LNCAP (cell line): Measurements from ENCODE around the gene ARAP2.

ENCODE experiments used
- TF ChIP-seq, protein P1 (sequence below): fragments of 450-650 bp; IDR thresholded peaks from 2 replicates; pipeline ENCODE4 v1.5.1; 2017; ENCODE audit warnings: mild to moderate bottlenecking

The ARAP2 gene

GRCh38 chr4:36138220-36138619 is 106.1 kb downstream of the ARAP2 start:
- TF ChIP-seq, protein P1, sequence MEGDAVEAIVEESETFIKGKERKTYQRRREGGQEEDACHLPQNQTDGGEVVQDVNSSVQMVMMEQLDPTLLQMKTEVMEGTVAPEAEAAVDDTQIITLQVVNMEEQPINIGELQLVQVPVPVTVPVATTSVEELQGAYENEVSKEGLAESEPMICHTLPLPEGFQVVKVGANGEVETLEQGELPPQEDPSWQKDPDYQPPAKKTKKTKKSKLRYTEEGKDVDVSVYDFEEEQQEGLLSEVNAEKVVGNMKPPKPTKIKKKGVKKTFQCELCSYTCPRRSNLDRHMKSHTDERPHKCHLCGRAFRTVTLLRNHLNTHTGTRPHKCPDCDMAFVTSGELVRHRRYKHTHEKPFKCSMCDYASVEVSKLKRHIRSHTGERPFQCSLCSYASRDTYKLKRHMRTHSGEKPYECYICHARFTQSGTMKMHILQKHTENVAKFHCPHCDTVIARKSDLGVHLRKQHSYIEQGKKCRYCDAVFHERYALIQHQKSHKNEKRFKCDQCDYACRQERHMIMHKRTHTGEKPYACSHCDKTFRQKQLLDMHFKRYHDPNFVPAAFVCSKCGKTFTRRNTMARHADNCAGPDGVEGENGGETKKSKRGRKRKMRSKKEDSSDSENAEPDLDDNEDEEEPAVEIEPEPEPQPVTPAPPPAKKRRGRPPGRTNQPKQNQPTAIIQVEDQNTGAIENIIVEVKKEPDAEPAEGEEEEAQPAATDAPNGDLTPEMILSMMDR, result no peak

DNA sequence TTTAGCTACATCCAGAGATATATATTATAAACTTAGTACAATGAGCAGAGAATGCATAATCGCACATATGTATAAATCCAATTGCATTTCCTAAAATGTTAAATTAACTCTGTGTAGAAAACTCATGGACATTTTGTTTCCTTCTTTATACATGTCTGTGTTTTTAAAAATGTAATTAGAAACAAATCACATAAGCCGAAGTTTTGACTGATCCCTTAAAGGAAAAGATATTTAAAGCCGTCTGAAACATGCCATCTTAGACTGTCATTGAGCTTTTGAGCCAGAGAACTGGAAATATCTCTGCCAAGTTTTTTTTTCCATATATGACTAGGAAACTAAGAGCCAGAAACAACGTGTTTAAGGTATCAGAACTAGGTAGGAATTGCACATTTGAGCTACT is 107.0 kb downstream of the ARAP2 start:
- TF ChIP-seq, protein P1, result no peak

- TF ChIP-seq, protein P1, result no peak
Measured at GRCh38 chr4:36133658-36134057, 110.7 kb downstream of the ARAP2 start.

- TF ChIP-seq, protein P1, result no peak
Measured at GRCh38 chr4:36133086-36133485, 111.2 kb downstream of the ARAP2 start.

DNA sequence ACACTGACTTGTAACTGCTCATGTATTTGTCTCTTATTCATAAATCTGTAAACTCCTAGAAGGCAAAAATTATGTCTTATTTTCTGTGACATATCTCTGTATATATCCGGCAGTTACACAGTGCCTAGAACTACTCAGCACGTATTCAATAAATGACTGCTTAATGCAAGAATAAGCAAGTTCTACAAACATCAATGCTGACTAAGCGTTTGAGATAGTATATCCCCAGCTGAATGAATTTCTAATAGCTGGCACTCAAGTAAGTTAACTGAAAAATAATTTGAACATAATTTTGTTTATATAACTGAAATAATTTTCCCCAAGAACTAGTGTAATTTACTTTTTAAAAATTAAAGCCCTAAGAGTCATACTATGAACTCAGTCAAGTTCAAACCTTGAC is 113.7 kb downstream of the ARAP2 start:
- TF ChIP-seq, protein P1, result no peak

GRCh38 chr4:36128689-36129088 is 115.6 kb downstream of the ARAP2 start:
- TF ChIP-seq, protein P1, result no peak

DNA sequence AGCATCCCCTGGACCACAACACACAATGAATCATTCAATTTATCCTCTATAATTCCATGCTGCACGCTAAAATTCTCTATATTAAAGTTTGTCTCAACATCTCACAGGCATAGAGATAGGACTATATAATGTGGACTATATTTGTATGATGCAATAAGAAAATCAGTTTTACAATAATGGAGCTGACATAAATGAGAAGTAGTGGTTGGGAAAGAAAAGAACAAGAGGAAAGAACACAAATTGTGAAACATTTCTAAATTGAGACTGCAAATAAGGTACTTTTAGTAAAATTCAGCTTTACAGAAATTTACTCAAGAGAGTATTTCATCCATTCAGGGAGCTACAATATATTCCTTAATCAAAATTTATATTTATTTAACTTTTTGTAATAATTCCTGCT is 120.4 kb downstream of the ARAP2 start:
- TF ChIP-seq, protein P1, result no peak

- TF ChIP-seq, protein P1, result no peak
Measured at GRCh38 chr4:36115312-36115711, 129.0 kb downstream of the ARAP2 start.
